ENCODE results near the gene NFAT5. TPM values are rescaled to one million over a fixed set of nuclear protein-coding genes. Genes with fewer than 3 reads are reported as not detected.

NFAT5 gene
- total RNA-seq, 1 donor from 2014 or later, result 41.0 TPM

DNA sequence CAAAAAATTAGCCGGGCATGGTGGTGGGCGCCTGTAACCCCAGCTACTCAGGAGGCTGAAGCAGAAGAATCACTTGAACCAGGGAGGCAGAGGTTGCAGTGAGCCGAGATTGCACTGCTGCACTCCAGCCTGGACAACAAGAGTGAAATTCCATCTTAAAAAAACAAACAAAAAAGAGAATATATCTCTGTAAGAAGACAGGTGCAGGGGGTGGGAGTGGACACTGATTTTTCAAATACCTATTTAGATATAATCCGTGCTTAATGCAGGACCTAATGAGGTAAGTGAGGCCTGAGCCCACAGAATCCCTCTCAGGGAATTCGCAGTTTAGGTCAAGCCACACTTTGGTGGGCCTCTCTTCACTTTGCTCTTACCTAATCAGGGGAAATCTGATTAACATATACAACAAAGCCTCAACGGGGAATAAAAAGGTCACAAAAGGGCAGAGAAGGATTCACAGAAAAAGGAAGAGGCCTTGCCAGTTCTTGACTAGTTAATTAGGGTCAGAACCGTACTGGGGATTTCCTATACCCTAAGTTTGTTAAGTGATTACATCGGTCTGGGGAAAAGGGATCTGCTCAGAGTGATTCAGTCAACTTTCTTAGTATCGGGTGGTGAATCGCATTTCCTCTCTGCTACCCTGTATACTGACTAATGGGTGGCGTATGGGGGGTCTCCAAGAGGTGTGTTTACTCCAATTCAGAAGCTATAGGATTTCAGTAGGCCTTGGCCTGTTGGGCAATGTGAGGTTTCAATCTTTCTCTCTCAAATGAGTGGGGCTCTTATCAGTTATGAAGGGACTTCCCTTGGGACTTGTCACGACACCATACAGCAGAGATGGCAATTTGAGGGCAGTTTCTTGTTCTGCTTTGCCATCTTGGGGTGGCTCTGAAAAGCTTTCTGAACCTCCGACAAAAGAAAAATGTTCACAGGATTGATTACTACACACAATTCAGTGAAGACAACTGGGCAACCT is 1.9 kb upstream of the NFAT5 start:
- Mint-ChIP-seq H3K36me3 (ENCODE audit: low read depth) (peaks cover 3% of the 10 kb centered on the region), H3K27me3 (ENCODE audit: low read depth) (no peaks in the 10 kb centered on the region), H3K9me3 (ENCODE audit: low read depth) (no peaks in the 10 kb centered on the region), H3K27ac (ENCODE audit: unreplicated experiment) (peak overlapping the region; percentile 18), H3K4me3 (ENCODE audit: unreplicated experiment) (peak overlapping the region; percentile 5), H3K4me1 (ENCODE audit: low read depth) (peaks cover 38% of the 10 kb centered on the region)
- TF ChIP-seq, protein P1, sequence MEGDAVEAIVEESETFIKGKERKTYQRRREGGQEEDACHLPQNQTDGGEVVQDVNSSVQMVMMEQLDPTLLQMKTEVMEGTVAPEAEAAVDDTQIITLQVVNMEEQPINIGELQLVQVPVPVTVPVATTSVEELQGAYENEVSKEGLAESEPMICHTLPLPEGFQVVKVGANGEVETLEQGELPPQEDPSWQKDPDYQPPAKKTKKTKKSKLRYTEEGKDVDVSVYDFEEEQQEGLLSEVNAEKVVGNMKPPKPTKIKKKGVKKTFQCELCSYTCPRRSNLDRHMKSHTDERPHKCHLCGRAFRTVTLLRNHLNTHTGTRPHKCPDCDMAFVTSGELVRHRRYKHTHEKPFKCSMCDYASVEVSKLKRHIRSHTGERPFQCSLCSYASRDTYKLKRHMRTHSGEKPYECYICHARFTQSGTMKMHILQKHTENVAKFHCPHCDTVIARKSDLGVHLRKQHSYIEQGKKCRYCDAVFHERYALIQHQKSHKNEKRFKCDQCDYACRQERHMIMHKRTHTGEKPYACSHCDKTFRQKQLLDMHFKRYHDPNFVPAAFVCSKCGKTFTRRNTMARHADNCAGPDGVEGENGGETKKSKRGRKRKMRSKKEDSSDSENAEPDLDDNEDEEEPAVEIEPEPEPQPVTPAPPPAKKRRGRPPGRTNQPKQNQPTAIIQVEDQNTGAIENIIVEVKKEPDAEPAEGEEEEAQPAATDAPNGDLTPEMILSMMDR (IDR thresholded peaks at IDR 0.05), result no peak
- DNase-seq (ENCODE audit: low spot score), result no peak

DNA sequence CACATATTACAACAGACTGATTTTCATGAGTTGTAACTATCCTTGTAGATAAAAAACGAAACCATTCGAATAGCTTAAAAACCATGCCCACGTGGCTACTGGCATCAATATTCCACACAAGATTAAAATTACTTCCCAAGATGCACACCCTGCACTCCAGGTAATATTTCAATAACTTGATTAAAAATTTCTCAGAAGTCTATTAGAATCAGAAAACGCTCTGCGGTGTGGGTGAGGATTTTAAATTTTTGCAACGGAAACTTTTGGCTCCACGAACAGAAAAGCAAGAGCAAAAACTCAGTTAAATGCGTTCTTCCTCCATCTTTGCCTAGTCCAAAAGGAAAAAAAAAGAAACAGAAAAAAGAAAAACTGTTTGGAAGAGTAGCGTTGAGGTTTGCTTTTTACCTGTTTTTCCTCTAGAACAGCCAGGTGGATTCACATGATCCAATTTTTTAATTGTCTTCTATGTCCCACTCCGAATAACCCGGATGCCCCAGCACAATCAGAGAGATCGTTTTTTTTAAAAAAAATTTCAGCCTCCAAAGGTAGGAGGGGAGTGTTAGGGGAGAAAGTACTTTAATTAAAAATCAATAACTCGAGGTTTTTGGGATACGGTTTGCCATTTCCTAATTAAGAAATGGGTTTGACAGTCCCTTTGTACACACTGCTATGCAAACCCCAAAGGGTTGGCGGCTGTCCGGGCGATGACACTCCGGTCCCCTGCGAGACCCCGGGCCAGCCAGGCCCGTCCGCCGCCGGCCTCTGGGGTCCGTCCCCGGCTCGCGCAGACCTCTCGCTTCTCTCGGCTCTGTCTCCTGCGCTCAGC is 708 bp upstream of the NFAT5 start:
- no peak for DNase-seq (ENCODE audit: low spot score)
- peak overlapping the region; percentile 84 for H3K4me3 Mint-ChIP-seq (ENCODE audit: unreplicated experiment)
- TF ChIP-seq, protein P1 (IDR thresholded peaks at IDR 0.05), result no peak
- no peaks in the 10 kb centered on the region for H3K27me3 Mint-ChIP-seq (ENCODE audit: low read depth)
- no peaks in the 10 kb centered on the region for H3K9me3 Mint-ChIP-seq (ENCODE audit: low read depth)
- peak overlapping the region; percentile 79 for H3K27ac Mint-ChIP-seq (ENCODE audit: unreplicated experiment)
- peaks cover 49% of the 10 kb centered on the region for H3K4me1 Mint-ChIP-seq (ENCODE audit: low read depth)
- H3K36me3 Mint-ChIP-seq (ENCODE audit: low read depth), result peaks cover 3% of the 10 kb centered on the region

GRCh38 chr16:69566240-69566980 is 644 bp downstream of the NFAT5 start:
- TF ChIP-seq, protein P1 (IDR thresholded peaks at IDR 0.05), result no peak
- H3K4me1 Mint-ChIP-seq (ENCODE audit: low read depth), result peaks cover 49% of the 10 kb centered on the region
- peak overlapping the region; percentile 98 for H3K4me3 Mint-ChIP-seq (ENCODE audit: unreplicated experiment)
- peaks cover 3% of the 10 kb centered on the region for H3K36me3 Mint-ChIP-seq (ENCODE audit: low read depth)
- no peaks in the 10 kb centered on the region for H3K27me3 Mint-ChIP-seq (ENCODE audit: low read depth)
- DNase-seq (ENCODE audit: low spot score), result peak; percentile 84
- peak overlapping the region; percentile 96 for H3K27ac Mint-ChIP-seq (ENCODE audit: unreplicated experiment)
- no peaks in the 10 kb centered on the region for H3K9me3 Mint-ChIP-seq (ENCODE audit: low read depth)

GRCh38 chr16:69566981-69567680 is 1.4 kb downstream of the NFAT5 start:
- H3K27ac Mint-ChIP-seq (ENCODE audit: unreplicated experiment), result peak overlapping the region; percentile 96
- DNase-seq (ENCODE audit: low spot score), result no peak
- peaks cover 3% of the 10 kb centered on the region for H3K36me3 Mint-ChIP-seq (ENCODE audit: low read depth)
- TF ChIP-seq, protein P1 (IDR thresholded peaks at IDR 0.05), result peak; percentile 72
- H3K9me3 Mint-ChIP-seq (ENCODE audit: low read depth), result no peaks in the 10 kb centered on the region
- H3K4me1 Mint-ChIP-seq (ENCODE audit: low read depth), result peaks cover 49% of the 10 kb centered on the region
- H3K4me3 Mint-ChIP-seq (ENCODE audit: unreplicated experiment), result peak overlapping the region; percentile 98
- no peaks in the 10 kb centered on the region for H3K27me3 Mint-ChIP-seq (ENCODE audit: low read depth)
